ENCODE results near the gene GALNT14.
"Not testable (repeated sequence)": the region's sequence is repeated elsewhere in the genome, so short reads cannot be mapped to it uniquely, and the experiment has no call there.

Gene GALNT14

GRCh38 chr2:31138037-31138962 is at the start of gene GALNT14:
Gene GALNT14, minus strand, starts transcription at chr2:31138440. Its CDS starts 354 bp downstream, at chr2:31138086.
- DNase-seq (ENCODE audit: low read depth), result no peak

- DNase-seq (ENCODE audit: low read depth), result no peak
Measured at GRCh38 chr2:31187166-31187565, 48.9 kb upstream of the GALNT14 start.

- not testable (repeated sequence) for DNase-seq (ENCODE audit: low read depth)
Measured at GRCh38 chr2:31183973-31184372, 45.7 kb upstream of the GALNT14 start.

- DNase-seq (ENCODE audit: low read depth), result no peak
Measured at GRCh38 chr2:31176742-31177141, 38.5 kb upstream of the GALNT14 start.

- no peak for DNase-seq (ENCODE audit: low read depth)
Measured at GRCh38 chr2:31171142-31171541, 32.9 kb upstream of the GALNT14 start.

- peak; percentile 13 for DNase-seq (ENCODE audit: low read depth)
Measured at GRCh38 chr2:31170071-31170698, 31.9 kb upstream of the GALNT14 start.

- no peak for DNase-seq (ENCODE audit: low read depth)
Measured at GRCh38 chr2:31168291-31168690, 30.1 kb upstream of the GALNT14 start.

- DNase-seq (ENCODE audit: low read depth), result no peak
Measured at GRCh38 chr2:31166925-31167324, 28.7 kb upstream of the GALNT14 start.

GRCh38 chr2:31163011-31163539 is 24.8 kb upstream of the GALNT14 start:
- DNase-seq (ENCODE audit: low read depth), result no peak

- no peak for DNase-seq (ENCODE audit: low read depth)
Measured at GRCh38 chr2:31161637-31162036, 23.4 kb upstream of the GALNT14 start.

- DNase-seq (ENCODE audit: low read depth), result no peak
Measured at GRCh38 chr2:31151501-31151900, 13.3 kb upstream of the GALNT14 start.

GRCh38 chr2:31150120-31150670 is 12.0 kb upstream of the GALNT14 start:
- DNase-seq (ENCODE audit: low read depth), result no peak

- no peak for DNase-seq (ENCODE audit: low read depth)
Measured at GRCh38 chr2:31148514-31148913, 10.3 kb upstream of the GALNT14 start.

GRCh38 chr2:31147645-31148044 is 9.4 kb upstream of the GALNT14 start:
- DNase-seq (ENCODE audit: low read depth), result no peak

GRCh38 chr2:31142110-31142509 is 3.9 kb upstream of the GALNT14 start:
- no peak for DNase-seq (ENCODE audit: low read depth)

GRCh38 chr2:31141443-31142085 is 3.3 kb upstream of the GALNT14 start:
- no peak for DNase-seq (ENCODE audit: low read depth)

GRCh38 chr2:31140151-31140550 is 1.9 kb upstream of the GALNT14 start:
- no peak for DNase-seq (ENCODE audit: low read depth)

GRCh38 chr2:31139671-31140070 is 1.4 kb upstream of the GALNT14 start:
- no peak for DNase-seq (ENCODE audit: low read depth)

GRCh38 chr2:31137211-31138036 is 816 bp downstream of the GALNT14 start:
- no peak for DNase-seq (ENCODE audit: low read depth)

- no peak for DNase-seq (ENCODE audit: low read depth)
Measured at GRCh38 chr2:31136732-31137131, 1.5 kb downstream of the GALNT14 start.

- DNase-seq (ENCODE audit: low read depth), result no peak
Measured at GRCh38 chr2:31136000-31136399, 2.2 kb downstream of the GALNT14 start.

Measured in activated gamma-delta T cell treated with anti-CD3 and anti-CD28 coated beads, Interleukin-2, amount 50 U/mL, for 16 hours (primary cell).